ENCODE data around the gene UTP25. TPM values are rescaled to one million over a fixed set of nuclear protein-coding genes. Genes with fewer than 3 reads are reported as not detected.

Gene UTP25
- total and polyA plus RNA-seq, 8 donors: 0.95 to 4.4 (median 3.0) TPM

DNA sequence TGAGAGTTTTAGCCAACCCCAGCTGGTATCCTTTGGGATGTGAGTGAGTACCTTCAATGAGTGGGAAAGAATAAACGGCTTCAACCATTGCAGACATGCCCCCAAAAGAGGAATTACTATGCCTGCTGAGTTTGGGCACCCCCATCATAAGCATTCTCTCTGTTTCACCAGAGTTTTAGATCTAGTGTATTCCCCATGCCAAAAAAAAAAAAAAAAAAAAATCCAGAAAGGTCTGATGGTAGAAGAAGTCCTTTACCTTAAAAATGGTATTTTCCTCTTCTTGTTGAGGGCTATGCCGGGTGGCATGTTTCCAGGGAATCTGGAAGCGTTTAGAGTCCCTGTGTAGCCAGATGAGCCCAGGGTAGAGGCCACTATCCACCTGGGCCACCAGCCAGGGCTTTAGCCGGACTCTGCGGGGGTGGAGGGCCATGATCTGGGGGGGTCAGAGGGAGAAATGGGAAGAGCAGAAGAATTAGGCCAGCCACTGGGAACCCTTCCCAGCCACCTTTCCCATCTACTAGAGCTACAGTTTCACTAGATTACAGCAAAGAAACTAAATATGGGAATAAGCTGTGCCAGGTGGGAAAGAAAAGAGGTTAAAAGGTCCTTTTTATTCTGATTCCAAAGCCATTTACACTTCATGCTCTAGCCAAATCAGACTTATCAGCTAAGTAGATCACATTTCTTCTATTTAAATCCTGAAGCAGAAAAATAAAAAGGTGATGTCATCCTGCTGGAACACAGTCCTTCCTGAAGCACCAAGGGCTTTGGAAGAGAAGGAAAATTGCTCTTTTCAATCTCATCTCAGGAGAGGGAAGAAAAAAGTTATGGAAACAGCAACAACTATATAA is 26.6 kb upstream of the UTP25 start:
- Histone ChIP-seq H3K4me1 (peaks cover 28 to 35% (median 29%) of the 10 kb centered on the region in 3 donors), H3K4me3 (no peak overlapping the region), H3K27me3 (no peaks in the 10 kb centered on the region), H3K27ac (peak overlapping the region; percentile 48 to 78 (median 62)), H3K36me3 (peaks cover 0 to 18% (median 0%) of the 10 kb centered on the region in 3 donors), H3K9me3 (no peaks in the 10 kb centered on the region)
- DNase-seq: peak in 1 of 6 donors; percentile 48
- intact Hi-C loops (cut with DNase I): no loop called here
- peak in 2 of 4 donors; percentile 11 to 19 for ATAC-seq
- FAIRE-seq: no peak
- TF ChIP-seq, protein P1, sequence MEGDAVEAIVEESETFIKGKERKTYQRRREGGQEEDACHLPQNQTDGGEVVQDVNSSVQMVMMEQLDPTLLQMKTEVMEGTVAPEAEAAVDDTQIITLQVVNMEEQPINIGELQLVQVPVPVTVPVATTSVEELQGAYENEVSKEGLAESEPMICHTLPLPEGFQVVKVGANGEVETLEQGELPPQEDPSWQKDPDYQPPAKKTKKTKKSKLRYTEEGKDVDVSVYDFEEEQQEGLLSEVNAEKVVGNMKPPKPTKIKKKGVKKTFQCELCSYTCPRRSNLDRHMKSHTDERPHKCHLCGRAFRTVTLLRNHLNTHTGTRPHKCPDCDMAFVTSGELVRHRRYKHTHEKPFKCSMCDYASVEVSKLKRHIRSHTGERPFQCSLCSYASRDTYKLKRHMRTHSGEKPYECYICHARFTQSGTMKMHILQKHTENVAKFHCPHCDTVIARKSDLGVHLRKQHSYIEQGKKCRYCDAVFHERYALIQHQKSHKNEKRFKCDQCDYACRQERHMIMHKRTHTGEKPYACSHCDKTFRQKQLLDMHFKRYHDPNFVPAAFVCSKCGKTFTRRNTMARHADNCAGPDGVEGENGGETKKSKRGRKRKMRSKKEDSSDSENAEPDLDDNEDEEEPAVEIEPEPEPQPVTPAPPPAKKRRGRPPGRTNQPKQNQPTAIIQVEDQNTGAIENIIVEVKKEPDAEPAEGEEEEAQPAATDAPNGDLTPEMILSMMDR (IDR thresholded peaks at IDR 0.05): no peak
- 54 to 68% methylated on average over 5 of the region's 5 CpGs for WGBS, 2 donors

GRCh38 chr1:209802117-209802779 is 25.5 kb upstream of the UTP25 start:
- Histone ChIP-seq H3K4me3 (no peak overlapping the region), H3K4me1 (peaks cover 28 to 35% (median 29%) of the 10 kb centered on the region in 3 donors), H3K9me3 (no peaks in the 10 kb centered on the region), H3K27ac (peak overlapping the region; percentile 48 to 78 (median 62)), H3K27me3 (no peaks in the 10 kb centered on the region), H3K36me3 (peaks cover 0 to 18% (median 0%) of the 10 kb centered on the region in 3 donors)
- TF ChIP-seq, protein P1 (IDR thresholded peaks at IDR 0.05): no peak
- FAIRE-seq (no peak), ATAC-seq (peak in 3 of 4 donors; percentile 3 to 33 (median 29)), DNase-seq (peak in 1 of 6 donors; percentile 37)
- intact Hi-C loops (cut with DNase I): no loop called here
- WGBS, 2 donors: 52 to 54% methylated on average over 4 of the region's 4 CpGs

GRCh38 chr1:209802780-209803152 is 25.0 kb upstream of the UTP25 start:
- TF ChIP-seq, protein P1 (IDR thresholded peaks at IDR 0.05): no peak
- H3K27ac ChIP-seq: peak overlapping the region in 3 of 4 donors; percentile 48 to 78 (median 71)
- intact Hi-C loops (cut with DNase I): no loop called here
- H3K4me1 ChIP-seq: peaks cover 28 to 35% (median 29%) of the 10 kb centered on the region in 3 donors
- no peak for FAIRE-seq
- no peak for DNase-seq
- no peak for ATAC-seq
- no peak overlapping the region for H3K4me3 ChIP-seq
- H3K36me3 ChIP-seq: peaks cover 0 to 18% (median 0%) of the 10 kb centered on the region in 3 donors
- 72 to 76% methylated on average over 4 of the region's 4 CpGs for WGBS, 2 donors
- H3K27me3 ChIP-seq: no peaks in the 10 kb centered on the region
- H3K9me3 ChIP-seq: no peaks in the 10 kb centered on the region

DNA sequence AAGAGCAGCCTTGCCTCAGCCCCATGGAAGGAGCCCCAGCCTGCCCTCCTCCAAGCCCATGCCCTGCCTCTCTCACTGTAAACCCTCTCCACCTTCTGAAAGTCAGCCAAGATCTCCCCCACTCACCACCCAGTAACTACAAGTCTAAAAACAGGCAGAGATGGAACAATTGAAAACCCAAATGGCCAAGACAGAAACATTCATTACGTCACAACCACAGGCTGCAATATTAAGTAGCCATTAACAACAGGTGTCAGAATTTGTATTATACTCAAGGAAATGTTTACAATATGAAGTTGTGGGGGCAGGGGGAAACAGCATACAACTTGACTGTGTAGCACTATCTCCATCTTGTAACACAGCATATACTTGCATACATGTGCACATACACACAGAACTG is 24.2 kb upstream of the UTP25 start:
- intact Hi-C loops (cut with DNase I): no loop called here
- peaks cover 0 to 18% (median 0%) of the 10 kb centered on the region in 3 donors for H3K36me3 ChIP-seq
- H3K4me3 ChIP-seq: peak overlapping the region in 1 of 4 donors; percentile 71
- H3K27me3 ChIP-seq: no peaks in the 10 kb centered on the region
- ATAC-seq (no peak), DNase-seq (no peak), FAIRE-seq (no peak)
- H3K4me1 ChIP-seq: peaks cover 29 to 35% (median 34%) of the 10 kb centered on the region in 3 donors
- H3K27ac ChIP-seq: peak overlapping the region in 1 of 4 donors; percentile 71
- no peaks in the 10 kb centered on the region for H3K9me3 ChIP-seq
- TF ChIP-seq, protein P1 (IDR thresholded peaks at IDR 0.05): no peak
- 28 to 50% methylated on average over 1 of the region's 1 CpG for WGBS, 2 donors
